Measurements from ENCODE around the gene MYL11.

GRCh38 chr16:30342751-30343490 is 31.7 kb upstream of the MYL11 start:
- TF ChIP-seq, protein P1, sequence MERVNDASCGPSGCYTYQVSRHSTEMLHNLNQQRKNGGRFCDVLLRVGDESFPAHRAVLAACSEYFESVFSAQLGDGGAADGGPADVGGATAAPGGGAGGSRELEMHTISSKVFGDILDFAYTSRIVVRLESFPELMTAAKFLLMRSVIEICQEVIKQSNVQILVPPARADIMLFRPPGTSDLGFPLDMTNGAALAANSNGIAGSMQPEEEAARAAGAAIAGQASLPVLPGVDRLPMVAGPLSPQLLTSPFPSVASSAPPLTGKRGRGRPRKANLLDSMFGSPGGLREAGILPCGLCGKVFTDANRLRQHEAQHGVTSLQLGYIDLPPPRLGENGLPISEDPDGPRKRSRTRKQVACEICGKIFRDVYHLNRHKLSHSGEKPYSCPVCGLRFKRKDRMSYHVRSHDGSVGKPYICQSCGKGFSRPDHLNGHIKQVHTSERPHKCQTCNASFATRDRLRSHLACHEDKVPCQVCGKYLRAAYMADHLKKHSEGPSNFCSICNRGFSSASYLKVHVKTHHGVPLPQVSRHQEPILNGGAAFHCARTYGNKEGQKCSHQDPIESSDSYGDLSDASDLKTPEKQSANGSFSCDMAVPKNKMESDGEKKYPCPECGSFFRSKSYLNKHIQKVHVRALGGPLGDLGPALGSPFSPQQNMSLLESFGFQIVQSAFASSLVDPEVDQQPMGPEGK (CRISPR knock-in tag; IDR thresholded peaks at IDR 0.05; ENCODE audit: borderline replicate concordance), result no peak
- TF ChIP-seq POU6F1 (CRISPR knock-in tag; IDR thresholded peaks at IDR 0.05; ENCODE audit: borderline replicate concordance, low read depth) (no peak), ZC3H10 (CRISPR knock-in tag; IDR thresholded peaks at IDR 0.05) (no peak), ESRRG (CRISPR knock-in tag; IDR thresholded peaks at IDR 0.05) (no peak), SNAI2 (CRISPR knock-in tag; IDR thresholded peaks at IDR 0.05) (no peak), RARB (CRISPR knock-in tag; IDR thresholded peaks at IDR 0.05) (no peak), BACH2 (CRISPR knock-in tag; IDR thresholded peaks at IDR 0.05; ENCODE audit: borderline replicate concordance) (no peak)
